Hepatocyte (in vitro differentiated cells): Measurements from ENCODE around the gene DLGAP3. TPM values are rescaled to one million over a fixed set of nuclear protein-coding genes. Genes with fewer than 3 reads are reported as not detected.

Experiments used
- DNase-seq: peaks from one replicate; pipeline ENCODE4 v3.0.0-alpha.2; 2016; ENCODE audit warnings: low spot score
- H2AFZ ChIP-seq: fragments of 200-600 bp; sonication (generic); 2 replicates; pipeline ENCODE4 v1.6.0; 2016; ENCODE audit warnings: antibody characterized with exemption, mild to moderate bottlenecking
- H3K27ac ChIP-seq: fragments of 200-600 bp; sonication (generic); 2 replicates; pipeline ENCODE4 v1.5.1; 2016; ENCODE audit warnings: mild to moderate bottlenecking
- H3K27me3 ChIP-seq: fragments of 200-600 bp; sonication (generic); 2 replicates; pipeline ENCODE4 v1.6.1; 2016
- H3K36me3 ChIP-seq: fragments of 200-600 bp; sonication (generic); replicated peaks from 2 replicates; pipeline ENCODE4 v1.5.1; 2016; ENCODE audit warnings: low read depth; ENCODE audit not compliant: insufficient read depth
- H3K4me1 ChIP-seq: fragments of 200-600 bp; sonication (generic); 2 replicates; pipeline ENCODE4 v1.5.1; 2016; ENCODE audit warnings: mild to moderate bottlenecking, moderate library complexity; ENCODE audit not compliant: insufficient read depth
- H3K4me2 ChIP-seq: fragments of 200-600 bp; sonication (generic); 2 replicates; pipeline ENCODE4 v1.6.0; 2016
- H3K4me3 ChIP-seq: fragments of 200-600 bp; sonication (generic); 2 replicates; pipeline ENCODE4 v1.5.1; 2016; ENCODE audit warnings: mild to moderate bottlenecking
- H3K79me2 ChIP-seq: fragments of 200-600 bp; sonication (generic); 2 replicates; pipeline ENCODE4 v1.6.0; 2017; ENCODE audit warnings: mild to moderate bottlenecking
- H3K9me2 ChIP-seq: fragments of 200-600 bp; sonication (generic); replicated peaks from 2 replicates; pipeline ENCODE4 v1.6.0; 2017; ENCODE audit warnings: mild to moderate bottlenecking; ENCODE audit not compliant: insufficient read depth
- H3K9me3 ChIP-seq: fragments of 200-600 bp; sonication (generic); 2 replicates; pipeline ENCODE4 v1.5.1; 2016; ENCODE audit warnings: low read depth, mild to moderate bottlenecking
- H4K20me1 ChIP-seq: fragments of 200-600 bp; sonication (generic); 2 replicates; pipeline ENCODE4 v1.6.0; 2016; ENCODE audit warnings: mild to moderate bottlenecking; ENCODE audit not compliant: insufficient read depth, poor library complexity, severe bottlenecking
- EZH2 ChIP-seq: fragments of 200-600 bp; sonication (generic); IDR thresholded peaks from 2 replicates; pipeline ENCODE4 v1.6.1; 2016; ENCODE audit warnings: antibody characterized with exemption, mild to moderate bottlenecking, borderline replicate concordance
- EZH2phosphoT487 ChIP-seq: fragments of 200-600 bp; sonication (generic); IDR thresholded peaks from one replicate; pipeline ENCODE4 v1.6.1; 2018; ENCODE audit warnings: antibody characterized with exemption, mild to moderate bottlenecking, low read depth, moderate library complexity; ENCODE audit not compliant: unreplicated experiment, severe bottlenecking
- WGBS: methylation state at CpG from one replicate; pipeline ENCODE4 v1.1.6; 2016; ENCODE audit warnings: low lambda C conversion rate; ENCODE audit errors: missing lambda C conversion rate; 5-methylcytosine and 5-hydroxymethylcytosine counted together
- polyA plus RNA-seq: library from polyadenylated mRNA; unstranded; fragments of >200 nt; fragmentation: Nextera tagmentation; extraction: Ambion mirVana; gene quantifications from 2 replicates; pipeline ENCODE4 v1.2.1, GENCODE V29; 2016
- total RNA-seq: library from RNA; depleted of rRNA; stranded (reverse); fragments of >200 nt; gene quantifications from 2 replicates; pipeline ENCODE4 v1.2.3, GENCODE V29; 2014
- TF ChIP-seq, protein P1 (sequence below): fragments of 200-600 bp; sonication (generic); IDR thresholded peaks from 2 replicates; pipeline ENCODE4 v1.5.1; 2016; ENCODE audit warnings: antibody characterized with exemption, mild to moderate bottlenecking; ENCODE audit not compliant: poor library complexity

DLGAP3 gene
- total and polyA plus RNA-seq, 2 experiments from 2014 or later = 0.33 to 1.0 TPM

DNA sequence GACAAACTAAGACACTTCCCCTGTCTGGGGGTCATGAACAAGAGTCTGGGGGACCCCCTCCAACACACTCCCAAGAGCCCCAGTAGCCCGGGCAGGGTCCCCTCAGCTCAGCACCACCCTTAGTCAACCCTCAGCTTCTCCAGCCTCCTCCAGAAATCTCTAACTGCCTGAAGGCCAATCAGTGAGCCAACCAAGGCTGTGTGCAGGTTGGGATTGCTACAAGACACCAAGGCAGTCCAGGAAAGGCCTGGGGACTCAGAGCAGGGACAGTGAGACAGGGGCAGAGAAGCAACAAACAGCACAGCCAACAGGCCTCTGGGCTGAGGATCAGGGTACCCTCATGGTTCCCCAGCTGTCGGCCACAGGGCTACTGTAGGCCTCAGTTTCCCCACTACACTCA lies 83.2 kb downstream of the DLGAP3 start:
- no peak overlapping the region for H3K4me3 ChIP-seq
- H4K20me1 ChIP-seq = no peaks in the 10 kb centered on the region
- no peak for DNase-seq
- H2AFZ ChIP-seq = no peak overlapping the region
- H3K4me1 ChIP-seq = peaks cover 18% of the 10 kb centered on the region
- no peaks in the 10 kb centered on the region for H3K36me3 ChIP-seq
- TF ChIP-seq EZH2phosphoT487 (no peak), EZH2 (no peak)
- TF ChIP-seq, protein P1, sequence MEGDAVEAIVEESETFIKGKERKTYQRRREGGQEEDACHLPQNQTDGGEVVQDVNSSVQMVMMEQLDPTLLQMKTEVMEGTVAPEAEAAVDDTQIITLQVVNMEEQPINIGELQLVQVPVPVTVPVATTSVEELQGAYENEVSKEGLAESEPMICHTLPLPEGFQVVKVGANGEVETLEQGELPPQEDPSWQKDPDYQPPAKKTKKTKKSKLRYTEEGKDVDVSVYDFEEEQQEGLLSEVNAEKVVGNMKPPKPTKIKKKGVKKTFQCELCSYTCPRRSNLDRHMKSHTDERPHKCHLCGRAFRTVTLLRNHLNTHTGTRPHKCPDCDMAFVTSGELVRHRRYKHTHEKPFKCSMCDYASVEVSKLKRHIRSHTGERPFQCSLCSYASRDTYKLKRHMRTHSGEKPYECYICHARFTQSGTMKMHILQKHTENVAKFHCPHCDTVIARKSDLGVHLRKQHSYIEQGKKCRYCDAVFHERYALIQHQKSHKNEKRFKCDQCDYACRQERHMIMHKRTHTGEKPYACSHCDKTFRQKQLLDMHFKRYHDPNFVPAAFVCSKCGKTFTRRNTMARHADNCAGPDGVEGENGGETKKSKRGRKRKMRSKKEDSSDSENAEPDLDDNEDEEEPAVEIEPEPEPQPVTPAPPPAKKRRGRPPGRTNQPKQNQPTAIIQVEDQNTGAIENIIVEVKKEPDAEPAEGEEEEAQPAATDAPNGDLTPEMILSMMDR = no peak
- no peaks in the 10 kb centered on the region for H3K27me3 ChIP-seq
- no peak overlapping the region for H3K27ac ChIP-seq
- H3K4me2 ChIP-seq = no peak overlapping the region
- H3K79me2 ChIP-seq = peaks cover 6% of the 10 kb centered on the region
- WGBS = 86% methylated on average over 2 of the region's 2 CpGs
- no peaks in the 10 kb centered on the region for H3K9me3 ChIP-seq
- H3K9me2 ChIP-seq = no peaks in the 10 kb centered on the region

DNA sequence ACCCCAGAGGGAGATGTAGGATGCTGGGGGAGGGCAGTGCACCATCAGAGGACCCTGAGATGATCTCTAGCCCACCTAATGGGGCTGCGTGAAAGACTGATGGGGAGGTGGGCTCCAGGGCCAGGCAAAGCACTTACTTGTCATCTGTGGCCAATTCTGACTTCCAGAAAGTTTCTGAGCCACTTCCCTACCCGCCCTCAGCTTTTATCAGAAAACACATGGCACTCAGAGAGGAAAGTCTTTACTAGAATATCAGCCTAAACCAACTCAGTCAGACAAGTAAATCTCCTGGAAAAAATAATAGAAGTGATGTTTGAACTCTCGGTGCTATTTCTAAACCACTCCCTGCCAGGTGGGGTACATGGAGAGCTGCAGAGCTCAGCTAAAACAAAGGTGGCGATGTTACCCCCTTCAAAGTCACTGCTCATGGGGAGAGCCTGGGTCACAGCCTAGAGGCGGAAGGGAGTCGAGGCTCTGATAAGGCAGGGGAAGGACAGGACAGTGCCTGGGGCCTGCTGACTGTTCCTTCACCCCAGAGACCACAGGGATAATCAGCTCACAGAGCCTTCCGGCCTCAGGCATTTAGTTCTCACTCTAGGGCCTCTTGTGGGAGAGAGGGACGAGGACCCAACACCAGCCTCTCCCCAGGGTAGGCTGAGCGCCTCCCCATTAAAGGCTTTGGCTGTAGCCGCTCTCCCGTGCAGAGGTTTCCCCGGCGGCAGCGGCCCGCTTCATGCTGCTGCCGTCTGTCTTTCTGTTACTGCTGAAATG lies 84.1 kb downstream of the DLGAP3 start:
- Histone ChIP-seq H3K27ac (no peak overlapping the region), H3K4me1 (peaks cover 18% of the 10 kb centered on the region), H3K9me2 (no peaks in the 10 kb centered on the region), H3K4me2 (no peak overlapping the region), H2AFZ (no peak overlapping the region), H4K20me1 (no peaks in the 10 kb centered on the region), H3K79me2 (peaks cover 4% of the 10 kb centered on the region), H3K36me3 (no peaks in the 10 kb centered on the region), H3K27me3 (no peaks in the 10 kb centered on the region), H3K9me3 (no peaks in the 10 kb centered on the region), H3K4me3 (no peak overlapping the region)
- WGBS = 67% methylated on average over 16 of the region's 16 CpGs
- TF ChIP-seq, protein P1 = no peak
- TF ChIP-seq EZH2 = no peak
- TF ChIP-seq EZH2phosphoT487 = no peak
- DNase-seq = no peak

DNA sequence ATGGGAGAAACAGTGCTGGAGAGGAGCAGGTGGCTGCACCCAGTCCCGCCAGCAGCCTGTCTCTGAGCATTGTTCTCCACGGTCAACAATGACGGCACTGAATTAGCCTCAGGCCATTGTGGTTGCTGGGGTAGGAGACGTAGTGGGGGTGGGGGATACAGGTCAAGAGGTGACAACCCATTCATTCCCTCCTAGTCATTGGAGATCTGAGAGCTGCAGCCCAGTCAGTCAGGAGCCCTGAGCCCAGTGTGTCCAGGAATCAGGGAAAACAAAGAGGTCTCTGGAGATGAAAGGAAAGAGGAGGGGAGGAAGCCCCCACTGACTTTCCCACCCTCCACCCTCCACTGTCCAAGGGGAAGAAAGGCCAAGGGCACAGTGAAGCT lies 85.2 kb downstream of the DLGAP3 start:
- Histone ChIP-seq H3K9me2 (no peaks in the 10 kb centered on the region), H3K4me3 (no peak overlapping the region), H2AFZ (no peak overlapping the region), H3K9me3 (no peaks in the 10 kb centered on the region), H3K27me3 (no peaks in the 10 kb centered on the region), H3K79me2 (peaks cover under 1% of the 10 kb centered on the region), H3K4me2 (no peak overlapping the region), H3K36me3 (no peaks in the 10 kb centered on the region), H3K4me1 (peaks cover 18% of the 10 kb centered on the region), H3K27ac (no peak overlapping the region), H4K20me1 (no peaks in the 10 kb centered on the region)
- no peak for DNase-seq
- no peak for TF ChIP-seq EZH2
- TF ChIP-seq, protein P1 = no peak
- TF ChIP-seq EZH2phosphoT487 = no peak
- WGBS = 43% methylated on average over 4 of the region's 4 CpGs
